Measurements from ENCODE around the gene DIDO1.

DNA sequence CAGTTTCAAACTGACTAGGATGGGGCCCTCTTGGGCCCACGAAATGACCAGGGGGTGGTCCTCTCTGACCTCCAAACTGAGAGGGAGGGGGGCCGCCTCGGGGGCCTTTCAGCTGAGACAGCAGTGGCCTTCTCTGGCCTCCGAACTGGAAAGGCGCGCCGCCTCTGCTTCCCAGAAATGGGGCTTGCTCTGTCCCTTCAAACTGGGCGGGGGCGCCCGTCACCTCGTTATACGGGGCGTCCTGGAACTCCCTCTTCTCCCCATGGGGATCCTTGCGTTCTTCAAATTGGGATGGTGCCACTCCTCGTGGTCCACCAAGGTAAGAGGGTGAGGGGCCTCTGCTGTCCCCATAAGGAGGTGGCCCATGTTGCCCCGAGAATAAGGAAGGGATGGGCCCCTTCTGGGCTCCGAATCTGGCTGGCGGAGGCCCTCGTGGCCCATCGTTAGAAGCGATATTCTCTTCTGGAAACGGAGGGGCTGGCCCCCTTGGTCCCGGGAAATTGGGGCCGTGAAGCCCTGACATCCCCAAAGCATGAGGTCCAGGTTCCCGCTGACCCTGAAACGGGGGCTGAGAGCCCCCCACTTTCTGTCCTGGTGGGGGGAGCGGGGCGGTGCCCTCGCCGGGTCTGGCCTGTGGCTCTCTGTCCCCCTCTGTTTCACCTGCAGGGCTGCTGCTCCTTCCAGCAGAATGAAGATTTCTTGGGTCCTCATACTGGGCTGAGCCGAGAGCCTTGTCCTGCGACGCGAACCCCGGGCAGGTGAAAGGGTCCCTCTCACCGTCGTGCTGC, 46.0 kb downstream of the DIDO1 start:
- TF ChIP-seq, protein P1, sequence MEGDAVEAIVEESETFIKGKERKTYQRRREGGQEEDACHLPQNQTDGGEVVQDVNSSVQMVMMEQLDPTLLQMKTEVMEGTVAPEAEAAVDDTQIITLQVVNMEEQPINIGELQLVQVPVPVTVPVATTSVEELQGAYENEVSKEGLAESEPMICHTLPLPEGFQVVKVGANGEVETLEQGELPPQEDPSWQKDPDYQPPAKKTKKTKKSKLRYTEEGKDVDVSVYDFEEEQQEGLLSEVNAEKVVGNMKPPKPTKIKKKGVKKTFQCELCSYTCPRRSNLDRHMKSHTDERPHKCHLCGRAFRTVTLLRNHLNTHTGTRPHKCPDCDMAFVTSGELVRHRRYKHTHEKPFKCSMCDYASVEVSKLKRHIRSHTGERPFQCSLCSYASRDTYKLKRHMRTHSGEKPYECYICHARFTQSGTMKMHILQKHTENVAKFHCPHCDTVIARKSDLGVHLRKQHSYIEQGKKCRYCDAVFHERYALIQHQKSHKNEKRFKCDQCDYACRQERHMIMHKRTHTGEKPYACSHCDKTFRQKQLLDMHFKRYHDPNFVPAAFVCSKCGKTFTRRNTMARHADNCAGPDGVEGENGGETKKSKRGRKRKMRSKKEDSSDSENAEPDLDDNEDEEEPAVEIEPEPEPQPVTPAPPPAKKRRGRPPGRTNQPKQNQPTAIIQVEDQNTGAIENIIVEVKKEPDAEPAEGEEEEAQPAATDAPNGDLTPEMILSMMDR (IDR thresholded peaks at IDR 0.05), result no peak
- no peak for TF ChIP-seq POLR2A (IDR thresholded peaks at IDR 0.05)
